Measurements from ENCODE around the gene BCL11A.

Gene BCL11A

DNA sequence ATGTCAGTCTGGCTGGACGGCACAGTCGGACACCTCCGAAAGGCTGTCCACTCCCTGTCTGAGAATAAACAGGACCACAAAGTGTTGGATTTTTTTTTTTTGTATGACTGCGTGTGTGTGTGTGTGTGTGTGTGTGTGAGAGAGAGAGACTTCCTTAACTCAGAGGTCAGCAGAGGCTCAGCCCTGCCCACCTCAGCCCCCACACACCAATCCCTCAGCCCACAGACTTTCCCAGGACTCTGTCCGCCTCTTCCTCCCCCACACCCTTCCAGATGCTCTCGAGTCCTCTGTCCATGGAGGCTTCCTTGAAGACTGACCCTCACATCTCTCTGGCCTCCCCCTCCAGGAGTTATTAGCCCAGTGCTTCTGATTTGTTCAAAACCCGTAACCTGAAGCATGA, 147.3 kb downstream of the BCL11A start:
- no peak for DNase-seq (ENCODE audit: low read depth in 2 of 2)

- DNase-seq (ENCODE audit: low read depth in 2 of 2) = no peak
Observed at GRCh38 chr2:60405271-60405919, 148.1 kb downstream of the BCL11A start.

Measured in stimulated activated CD4-positive, alpha-beta T cell treated with anti-CD3 and anti-CD28 coated beads, Interleukin-4, amount 100 ng/mL, for 48 hours (primary cell).